ENCODE measurements around the gene FZD1.

- TF ChIP-seq CTCF (conservative IDR thresholded peaks at IDR 0.05; ENCODE audit: low read depth in 2 of 2) (no peak), EZH2 (IDR thresholded peaks at IDR 0.05; ENCODE audit: low read depth, unreplicated experiment) (no peak), POLR2AphosphoS5 (IDR thresholded peaks at IDR 0.05; ENCODE audit: low read depth) (no peak), ZNF114 (CRISPR knock-in tag; IDR thresholded peaks at IDR 0.05) (no peak), EZH2phosphoT487 (IDR thresholded peaks at IDR 0.05; ENCODE audit: unreplicated experiment) (no peak)
These were observed 35.9 kb downstream of the FZD1 start for GRCh38 chr7:91299952-91300775.
